Measurements from ENCODE around the gene ZNF536. TPM values are rescaled to one million over a fixed set of nuclear protein-coding genes. Genes with fewer than 3 reads are reported as not detected.

ZNF536 gene
- total and polyA plus RNA-seq, 9 of the 15 experiments (the other 6 are each of a cell fraction or from before 2014, with no cell fraction given): not detected

DNA sequence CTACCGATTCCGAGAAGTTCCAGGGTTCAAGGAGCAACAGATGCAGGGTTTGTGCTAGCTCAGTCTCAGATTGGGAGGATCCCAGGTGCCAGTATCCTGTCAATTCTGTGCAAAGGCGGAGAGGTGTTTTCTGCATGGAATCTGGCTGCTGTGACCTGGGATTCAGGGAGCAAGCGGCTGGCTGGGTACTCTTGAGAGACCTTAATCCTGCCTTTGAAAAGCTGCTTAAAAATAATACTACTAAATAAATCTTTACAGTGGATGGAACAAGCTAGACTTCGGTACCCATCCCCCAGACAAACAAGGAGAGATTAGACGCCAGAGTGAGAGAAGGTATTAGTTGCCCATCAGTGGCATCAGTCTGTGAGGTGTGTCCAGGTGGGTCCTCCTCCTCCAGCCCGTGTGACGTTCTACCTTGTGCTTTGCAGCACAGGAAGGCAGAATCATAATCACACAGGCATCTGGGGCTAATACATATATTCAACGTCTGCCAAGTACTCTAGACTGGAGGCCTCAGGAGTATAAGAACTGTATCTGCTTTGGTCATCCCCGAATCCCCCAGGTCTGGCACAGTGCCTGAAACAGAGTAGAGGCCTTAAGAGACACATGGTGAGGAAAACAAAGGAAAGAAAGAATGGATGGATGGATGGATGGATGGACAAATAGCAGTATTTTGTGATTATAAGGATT lies 230.6 kb downstream of the ZNF536 start (continued):
- TF ChIP-seq MLX (CRISPR knock-in tag; conservative IDR thresholded peaks at IDR 0.05): no peak
- no peak for TF ChIP-seq SIN3A (IDR thresholded peaks at IDR 0.05; ENCODE audit: borderline replicate concordance in 2 of 2, control insufficient read depth in 1 of 2, low read depth in 2 of 2, low read length in 2 of 2)
- no peak for TF ChIP-seq DMBX1 (CRISPR knock-in tag; IDR thresholded peaks at IDR 0.05; ENCODE audit: borderline replicate concordance)
- TF ChIP-seq, protein P1, sequence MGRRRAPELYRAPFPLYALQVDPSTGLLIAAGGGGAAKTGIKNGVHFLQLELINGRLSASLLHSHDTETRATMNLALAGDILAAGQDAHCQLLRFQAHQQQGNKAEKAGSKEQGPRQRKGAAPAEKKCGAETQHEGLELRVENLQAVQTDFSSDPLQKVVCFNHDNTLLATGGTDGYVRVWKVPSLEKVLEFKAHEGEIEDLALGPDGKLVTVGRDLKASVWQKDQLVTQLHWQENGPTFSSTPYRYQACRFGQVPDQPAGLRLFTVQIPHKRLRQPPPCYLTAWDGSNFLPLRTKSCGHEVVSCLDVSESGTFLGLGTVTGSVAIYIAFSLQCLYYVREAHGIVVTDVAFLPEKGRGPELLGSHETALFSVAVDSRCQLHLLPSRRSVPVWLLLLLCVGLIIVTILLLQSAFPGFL (CRISPR knock-in tag; IDR thresholded peaks at IDR 0.05): no peak
- TF ChIP-seq ZNF146 (CRISPR knock-in tag; IDR thresholded peaks at IDR 0.05; ENCODE audit: unreplicated experiment): no peak
- no peak for TF ChIP-seq MED1 (CRISPR knock-in tag; IDR thresholded peaks at IDR 0.05; ENCODE audit: borderline replicate concordance)
- no peak for TF ChIP-seq RB1 (IDR thresholded peaks at IDR 0.05; ENCODE audit: low read depth)
- TF ChIP-seq, protein P2, sequence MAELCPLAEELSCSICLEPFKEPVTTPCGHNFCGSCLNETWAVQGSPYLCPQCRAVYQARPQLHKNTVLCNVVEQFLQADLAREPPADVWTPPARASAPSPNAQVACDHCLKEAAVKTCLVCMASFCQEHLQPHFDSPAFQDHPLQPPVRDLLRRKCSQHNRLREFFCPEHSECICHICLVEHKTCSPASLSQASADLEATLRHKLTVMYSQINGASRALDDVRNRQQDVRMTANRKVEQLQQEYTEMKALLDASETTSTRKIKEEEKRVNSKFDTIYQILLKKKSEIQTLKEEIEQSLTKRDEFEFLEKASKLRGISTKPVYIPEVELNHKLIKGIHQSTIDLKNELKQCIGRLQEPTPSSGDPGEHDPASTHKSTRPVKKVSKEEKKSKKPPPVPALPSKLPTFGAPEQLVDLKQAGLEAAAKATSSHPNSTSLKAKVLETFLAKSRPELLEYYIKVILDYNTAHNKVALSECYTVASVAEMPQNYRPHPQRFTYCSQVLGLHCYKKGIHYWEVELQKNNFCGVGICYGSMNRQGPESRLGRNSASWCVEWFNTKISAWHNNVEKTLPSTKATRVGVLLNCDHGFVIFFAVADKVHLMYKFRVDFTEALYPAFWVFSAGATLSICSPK (IDR thresholded peaks at IDR 0.05; ENCODE audit: borderline replicate concordance): no peak
- no peak for TF ChIP-seq TCF7 (IDR thresholded peaks at IDR 0.05; ENCODE audit: borderline replicate concordance)
- TF ChIP-seq RAD51 (IDR thresholded peaks at IDR 0.05; ENCODE audit: borderline replicate concordance, low read depth): no peak
